UCSD-AML1 (cell line): ENCODE data around the gene WAC.
A peak's percentile ranks its signal among the peaks of the same experiment; 100 is the strongest.
"Not testable (repeated sequence)": the region's sequence is repeated elsewhere in the genome, so short reads cannot be mapped to it uniquely, and the experiment has no call there.

ENCODE experiments used
- DNase-seq: peaks from one replicate; lab custom pipeline; 2025; ENCODE audit not compliant: unreplicated experiment; lab: John Stamatoyannopoulos, UW

WAC gene

GRCh38 chr10:28532337-28533185 is at the start of gene WAC:
TSS of gene WAC (plus strand) at chr10:28533118. CDS start at chr10:28533580, 462 bp downstream.
- DNase-seq, result peak; percentile 96

DNA sequence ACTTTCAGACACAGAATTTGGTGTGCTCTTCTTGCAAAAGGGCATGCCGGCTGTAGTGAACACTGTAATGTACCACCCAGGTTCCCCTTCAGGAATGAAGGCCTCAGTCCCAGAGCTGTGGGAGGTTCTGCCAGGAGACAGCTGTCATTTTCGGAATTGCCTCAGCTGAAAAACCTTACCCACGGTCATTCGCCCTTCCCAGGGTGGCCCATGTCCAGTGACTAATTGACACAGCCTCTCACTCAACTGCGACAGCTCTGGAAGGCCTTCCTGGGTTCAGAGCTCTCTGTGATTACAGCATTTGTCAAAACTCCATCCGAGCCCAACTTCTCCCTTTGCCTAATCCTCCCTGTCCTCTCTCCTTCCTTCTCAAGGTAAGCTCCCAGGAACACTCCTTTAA is 43.7 kb upstream of the WAC start:
- no peak for DNase-seq

- not testable (repeated sequence) for DNase-seq
Measured at GRCh38 chr10:28490256-28490865, 42.6 kb upstream of the WAC start.

DNA sequence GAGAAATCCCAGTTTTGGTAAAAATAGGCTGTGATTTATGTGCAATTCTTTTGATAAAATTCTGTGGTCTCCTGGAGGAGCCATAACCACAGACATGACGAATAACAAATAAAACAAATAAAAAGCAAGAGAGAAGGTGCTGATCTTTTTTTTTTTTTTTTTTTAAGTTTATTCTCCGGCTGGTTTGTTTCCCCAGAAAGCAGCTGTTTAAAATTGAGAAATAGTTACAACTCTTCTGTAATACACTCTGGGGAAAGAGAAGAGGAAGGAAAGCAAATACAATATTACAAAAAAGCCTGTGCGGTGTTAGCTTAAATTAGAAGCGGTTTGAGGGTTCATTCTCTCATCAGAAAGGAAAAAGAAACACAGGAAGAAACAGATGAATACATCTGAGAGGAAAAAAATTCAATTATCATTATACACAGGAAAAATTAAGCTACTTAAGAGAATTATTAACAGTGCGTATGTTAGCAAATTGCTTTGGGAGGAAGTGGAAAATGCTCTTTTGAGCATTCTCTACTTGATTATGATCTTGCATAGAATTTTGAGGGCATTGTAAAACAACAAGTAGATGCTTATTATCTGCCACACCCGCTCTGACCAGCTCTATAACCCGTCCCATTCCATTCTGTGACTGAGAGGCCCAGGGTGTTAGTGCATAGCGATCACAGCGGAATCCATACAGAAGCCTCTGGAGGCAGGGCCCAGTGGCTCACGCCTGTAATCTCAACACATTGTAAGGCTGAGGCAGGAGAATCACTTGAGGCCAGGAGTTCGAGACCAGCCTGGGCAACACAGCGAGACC is 40.6 kb upstream of the WAC start:
- no peak for DNase-seq

DNA sequence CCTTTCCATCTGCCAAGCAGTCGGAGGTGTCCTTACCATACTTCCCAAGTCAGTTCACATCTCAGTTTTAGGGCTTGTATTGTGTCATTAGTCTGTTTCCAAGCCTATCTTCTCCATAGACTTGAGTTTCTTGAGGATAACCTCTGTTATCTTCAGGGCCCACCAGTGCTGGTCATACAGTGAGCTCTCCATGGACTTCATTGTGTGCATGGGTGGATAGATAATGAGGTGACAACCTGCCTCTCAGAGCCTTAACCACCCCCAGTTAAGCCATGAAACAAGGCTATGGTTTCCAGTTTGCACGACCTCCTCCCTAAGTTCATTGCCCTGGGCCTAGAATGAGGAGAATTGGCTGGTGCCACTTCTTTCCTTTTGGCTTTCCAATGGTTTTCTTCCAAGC is 38.5 kb upstream of the WAC start:
- no peak for DNase-seq

GRCh38 chr10:28495084-28495483 is 37.8 kb upstream of the WAC start:
- DNase-seq, result no peak

GRCh38 chr10:28496017-28496416 is 36.9 kb upstream of the WAC start:
- DNase-seq, result no peak

DNA sequence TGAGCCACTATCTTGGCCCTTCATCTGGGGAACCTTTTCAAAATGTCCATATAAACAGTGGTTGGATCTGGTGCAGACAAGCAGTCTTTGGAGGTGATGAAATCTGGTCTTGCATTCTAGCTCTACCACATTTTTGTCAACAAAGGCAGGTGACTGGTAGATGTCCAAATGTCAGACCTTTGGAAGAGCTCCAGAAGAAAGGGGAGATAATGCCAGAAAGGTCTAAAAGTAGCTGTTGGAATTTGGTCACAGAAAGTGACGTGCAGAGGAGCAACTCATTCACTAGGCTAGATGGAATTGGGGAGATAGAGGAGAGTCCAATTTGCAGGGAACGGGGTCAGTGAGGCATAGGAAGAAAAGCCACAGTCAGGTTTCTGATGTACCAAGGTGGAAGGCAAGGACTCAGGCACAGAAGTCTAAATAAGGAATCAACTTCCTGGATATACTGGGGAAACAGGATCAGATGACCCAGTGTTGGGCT is 36.4 kb upstream of the WAC start:
- no peak for DNase-seq

DNA sequence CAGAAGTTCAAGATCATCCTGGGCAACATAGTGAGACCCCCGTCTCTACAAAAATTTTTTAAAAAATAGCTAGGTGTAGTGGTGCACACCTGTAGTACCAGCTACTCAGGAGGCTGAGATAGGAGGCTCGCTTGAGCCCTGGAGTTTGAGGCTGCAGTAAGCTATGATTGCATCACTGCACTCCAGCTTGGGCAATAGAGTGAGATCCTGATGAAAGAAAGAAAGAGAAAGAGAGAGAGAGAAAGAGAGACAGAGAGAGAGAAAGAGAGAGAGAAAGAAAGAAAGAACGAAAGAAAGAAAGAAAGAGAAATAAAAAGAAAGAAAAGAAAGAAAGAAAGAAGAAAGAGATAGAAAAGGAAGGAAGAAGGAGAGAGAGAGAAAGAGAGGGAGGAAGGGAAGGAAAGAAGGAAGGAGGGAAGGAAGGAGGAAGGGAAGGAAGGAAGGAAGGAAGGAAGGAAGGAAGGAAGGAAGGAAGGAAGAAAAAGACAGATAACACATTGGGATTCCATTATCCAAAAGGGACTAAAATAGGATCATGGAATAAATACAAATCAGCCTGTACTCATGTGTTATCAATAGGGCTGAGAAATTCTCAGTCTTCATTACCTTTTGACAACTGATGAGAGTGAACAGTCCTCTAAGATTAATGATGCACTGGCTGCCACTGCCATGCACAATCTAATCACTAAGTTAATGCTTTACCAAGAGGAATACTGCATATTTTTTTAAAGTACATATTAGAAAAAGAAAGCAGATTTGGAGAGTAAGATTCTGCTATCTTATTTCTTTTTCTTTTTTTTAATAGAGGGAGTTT is 35.4 kb upstream of the WAC start:
- DNase-seq, result no peak

DNA sequence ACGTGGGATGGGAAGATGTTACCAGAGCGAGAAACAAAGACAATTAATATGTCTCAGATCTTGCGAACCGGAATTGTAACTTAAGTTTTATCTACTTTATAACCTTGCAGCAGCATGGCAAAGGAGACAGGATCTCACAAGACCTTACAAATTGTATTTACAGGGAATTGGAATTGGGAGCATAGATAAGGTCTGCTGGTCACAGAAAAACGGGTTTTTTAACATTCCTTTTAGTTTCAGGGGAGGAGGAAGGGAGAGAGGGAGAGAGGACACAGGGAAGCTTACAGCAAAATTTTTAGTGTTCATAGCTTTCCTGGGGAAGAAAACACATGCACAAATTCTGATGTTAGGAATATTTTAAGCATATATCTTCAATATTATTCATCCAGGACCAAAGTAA is 32.7 kb upstream of the WAC start:
- DNase-seq, result not testable (repeated sequence)

- no peak for DNase-seq
Measured at GRCh38 chr10:28503114-28503513, 29.8 kb upstream of the WAC start.

DNA sequence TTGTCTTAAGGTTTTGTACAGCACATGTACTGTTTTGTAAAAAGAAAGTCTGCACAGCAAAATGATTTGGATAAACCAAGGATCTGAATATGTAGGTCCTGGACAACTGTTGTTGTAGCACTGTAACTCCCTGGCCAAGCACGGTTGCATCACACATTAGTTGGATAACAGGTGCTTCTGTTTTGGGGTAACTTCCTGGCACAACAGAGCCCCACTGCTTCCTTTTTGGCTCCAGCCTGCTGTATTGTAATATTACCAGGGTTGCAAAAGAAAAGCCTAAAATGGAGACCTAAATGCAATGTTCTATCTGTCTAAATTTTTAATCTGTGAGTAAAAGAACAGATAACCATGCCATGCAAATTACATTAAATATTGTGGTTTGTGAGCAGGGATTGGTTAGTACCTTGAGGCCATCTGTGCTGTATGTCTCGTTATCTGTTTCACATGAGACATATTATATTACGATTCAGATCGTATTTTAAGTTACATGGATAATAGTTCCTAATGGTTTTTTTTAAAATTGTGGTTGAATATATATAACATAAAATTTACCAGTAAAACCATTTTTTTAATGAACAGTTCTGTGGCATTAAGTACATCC is 27.5 kb upstream of the WAC start:
- DNase-seq, result no peak

DNA sequence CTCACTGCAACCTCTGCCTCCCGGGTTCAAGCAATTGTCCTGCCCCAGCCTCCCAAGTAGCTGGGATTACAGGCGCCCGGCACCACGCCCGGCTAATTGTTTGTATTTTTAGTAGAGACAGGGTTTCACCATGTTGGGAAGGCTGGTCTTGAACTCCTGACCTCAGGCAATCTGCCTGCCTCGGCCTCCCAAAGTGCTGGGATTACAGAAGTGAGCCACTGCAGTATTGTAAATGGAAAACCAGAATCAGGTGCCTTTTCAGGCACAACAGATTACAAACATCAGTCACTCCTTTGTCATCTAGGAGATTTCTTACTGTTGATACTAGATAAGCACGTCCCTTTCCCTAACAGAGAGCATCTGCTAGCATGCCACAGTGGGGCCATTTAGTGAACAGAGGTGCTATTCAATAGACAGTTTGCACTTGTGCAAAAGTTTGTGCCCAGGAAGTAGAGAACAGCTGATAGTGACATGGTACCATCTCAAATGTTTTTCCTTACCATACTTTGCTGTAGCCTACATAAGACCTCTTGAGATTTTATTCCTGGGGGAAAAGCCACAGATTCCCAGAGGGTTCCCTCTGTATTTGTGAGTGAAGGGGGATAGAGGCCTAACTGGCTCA is 24.5 kb upstream of the WAC start:
- no peak for DNase-seq

DNA sequence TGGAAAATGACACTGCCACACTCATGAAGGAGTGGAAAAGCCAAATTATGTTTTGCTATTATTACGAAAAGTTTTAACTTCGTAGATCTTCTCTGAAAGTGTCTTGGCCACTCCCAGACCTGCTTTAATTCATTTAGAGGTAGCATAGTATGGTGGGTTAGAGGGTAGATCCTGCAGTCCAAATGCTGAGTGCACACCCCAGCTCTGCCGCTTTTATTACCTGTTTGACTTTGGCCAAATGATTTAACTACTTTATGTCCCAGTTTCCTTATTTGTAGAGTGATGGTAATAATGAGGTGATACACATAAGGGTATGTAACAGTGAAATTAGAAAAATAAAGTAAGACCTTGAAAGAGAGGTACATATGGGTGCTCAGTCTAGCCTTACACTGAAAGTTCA is 23.6 kb upstream of the WAC start:
- no peak for DNase-seq

- no peak for DNase-seq
Measured at GRCh38 chr10:28514648-28515047, 18.3 kb upstream of the WAC start.

GRCh38 chr10:28520346-28520745 is 12.6 kb upstream of the WAC start:
- DNase-seq, result no peak

DNA sequence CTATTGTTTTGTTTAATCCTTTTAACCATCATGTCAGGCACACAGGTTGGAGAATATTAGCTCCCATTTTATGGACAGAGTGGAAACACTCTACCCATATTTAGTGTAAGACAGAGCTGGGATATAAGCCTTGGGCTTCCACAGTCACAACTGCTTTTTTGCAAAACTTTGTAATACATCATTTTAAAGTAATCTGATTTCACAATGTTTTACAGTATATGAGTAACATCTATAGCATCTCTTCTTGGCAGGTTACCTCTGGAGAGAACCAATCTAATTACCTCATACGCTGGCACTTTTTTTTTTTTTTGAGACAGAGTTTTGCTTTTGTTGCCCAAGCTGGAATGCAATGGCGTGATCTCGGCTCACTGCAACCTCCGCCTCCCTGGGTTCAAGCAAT is 12.1 kb upstream of the WAC start:
- DNase-seq, result not testable (repeated sequence)

- DNase-seq, result not testable (repeated sequence)
Measured at GRCh38 chr10:28521961-28522360, 11.0 kb upstream of the WAC start.

- DNase-seq, result no peak
Measured at GRCh38 chr10:28523725-28524252, 9.1 kb upstream of the WAC start.

- no peak for DNase-seq
Measured at GRCh38 chr10:28530751-28531150, 2.2 kb upstream of the WAC start.
